Fibroblast of lung (primary cell): ENCODE measurements around the gene SLC25A24. TPM values are rescaled to one million over a fixed set of nuclear protein-coding genes. Genes with fewer than 3 reads are reported as not detected.
"Not testable (repeated sequence)": the region's sequence is repeated elsewhere in the genome, so short reads cannot be mapped to it uniquely, and the experiment has no call there.

ENCODE experiments used
- DNase-seq, 2 donors: peaks; one replicate each; pipeline versions ENCODE4 v3.0.0 to v3.0.0-alpha.2; 2010; ENCODE audit warnings: low read depth in 2 of 2
- H2AFZ ChIP-seq: 2 replicates; pipeline ENCODE4 v1.5.1; 2012; ENCODE audit warnings: low read length, control low read depth, inconsistent platforms
- H3K27ac ChIP-seq: 2 replicates; pipeline ENCODE4 v1.5.1; 2011; ENCODE audit warnings: low read length, control low read depth; ENCODE audit not compliant: insufficient read depth
- H3K27me3 ChIP-seq: 2 replicates; pipeline ENCODE4 v1.5.1; 2011; ENCODE audit warnings: mild to moderate bottlenecking, low read length; ENCODE audit not compliant: control insufficient read depth, insufficient read depth
- H3K36me3 ChIP-seq: 2 replicates; pipeline ENCODE4 v1.5.1; 2011; ENCODE audit warnings: low read length; ENCODE audit not compliant: control insufficient read depth, insufficient read depth
- H3K4me1 ChIP-seq: 2 replicates; pipeline ENCODE4 v1.5.1; 2011; ENCODE audit warnings: low read length; ENCODE audit not compliant: control insufficient read depth, insufficient read depth; ENCODE audit errors: extremely low read depth
- H3K4me2 ChIP-seq: 2 replicates; pipeline ENCODE4 v1.5.1; 2011; ENCODE audit warnings: low read length, control low read depth; ENCODE audit not compliant: insufficient read depth; ENCODE audit errors: extremely low read depth
- H3K4me3 ChIP-seq, 4 experiments: fragments of 200-600 bp in 1 of 4; sonication (generic) in 1 of 4; replicated peaks in 1 of 4; 2 replicates each; pipeline ENCODE4 v1.5.1; 2011 to 2016; ENCODE audit warnings: low read length in 4 of 4, low read depth in 3 of 4, mild to moderate bottlenecking in 3 of 4, control low read depth in 2 of 4, inconsistent platforms in 1 of 4, mixed read lengths in 1 of 4; ENCODE audit not compliant: insufficient read depth in 1 of 4; ENCODE audit errors: control extremely low read depth in 1 of 4
- H3K79me2 ChIP-seq: 2 replicates; pipeline ENCODE4 v1.5.1; 2012; ENCODE audit warnings: mild to moderate bottlenecking, low read length, inconsistent platforms; ENCODE audit not compliant: control insufficient read depth, insufficient read depth
- H3K9ac ChIP-seq: 2 replicates; pipeline ENCODE4 v1.5.1; 2011; ENCODE audit warnings: mild to moderate bottlenecking, low read length, control low read depth; ENCODE audit not compliant: insufficient read depth
- H3K9me3 ChIP-seq: 2 replicates; pipeline ENCODE4 v1.5.1; 2012; ENCODE audit warnings: low read depth, low read length; ENCODE audit not compliant: control insufficient read depth, insufficient read depth
- H4K20me1 ChIP-seq: 2 replicates; pipeline ENCODE4 v1.5.1; 2011; ENCODE audit warnings: low read length; ENCODE audit not compliant: control insufficient read depth, insufficient read depth; ENCODE audit errors: extremely low read depth
- EZH2 ChIP-seq: IDR thresholded peaks from 2 replicates; pipeline ENCODE4 v1.5.1; 2012; ENCODE audit warnings: low read length, control low read depth, mild to moderate bottlenecking; ENCODE audit errors: missing control alignments
- polyA plus RNA-seq, 2 donors: library from polyadenylated mRNA; depleted of rRNA in 1 of 2; stranded (reverse) in 1 of 2; unstranded in 1 of 2; fragments of >200 nt; gene quantifications; 2 replicates each; pipeline ENCODE4 v1.2.1, GENCODE V29; 2011 to 2012; ENCODE audit warnings: missing spikeins in 1 of 2
- total RNA-seq: library from RNA; depleted of rRNA; stranded (reverse); fragments of >200 nt; gene quantifications from 2 replicates; pipeline ENCODE4 v1.2.1, GENCODE V29; 2014
- TF ChIP-seq, protein P1 (sequence below), 2 donors: IDR thresholded peaks in 1 of 2; conservative IDR thresholded peaks in 1 of 2; 1 replicate in 1 of 2; 2 replicates in 1 of 2; pipeline ENCODE4 v1.5.1; 2011 to 2012; ENCODE audit warnings: low read length in 2 of 2, control low read depth in 1 of 2, inconsistent platforms in 1 of 2, low read depth in 1 of 2, mild to moderate bottlenecking in 1 of 2

Gene SLC25A24
- total and polyA plus RNA-seq, 2 donors (not counting 1 experiment from before 2014, with no cell fraction given) = 51.2 to 51.6 TPM

- H2AFZ ChIP-seq, H3K9me3 ChIP-seq, H3K27ac ChIP-seq, H3K4me3 ChIP-seq, H3K36me3 ChIP-seq, H3K4me1 ChIP-seq, H3K79me2 ChIP-seq, H3K4me2 ChIP-seq, H3K9ac ChIP-seq, H4K20me1 ChIP-seq: not testable (repeated sequence)
- H3K27me3 ChIP-seq = peaks cover 13% of the 10 kb centered on the region
- TF ChIP-seq, protein P1, sequence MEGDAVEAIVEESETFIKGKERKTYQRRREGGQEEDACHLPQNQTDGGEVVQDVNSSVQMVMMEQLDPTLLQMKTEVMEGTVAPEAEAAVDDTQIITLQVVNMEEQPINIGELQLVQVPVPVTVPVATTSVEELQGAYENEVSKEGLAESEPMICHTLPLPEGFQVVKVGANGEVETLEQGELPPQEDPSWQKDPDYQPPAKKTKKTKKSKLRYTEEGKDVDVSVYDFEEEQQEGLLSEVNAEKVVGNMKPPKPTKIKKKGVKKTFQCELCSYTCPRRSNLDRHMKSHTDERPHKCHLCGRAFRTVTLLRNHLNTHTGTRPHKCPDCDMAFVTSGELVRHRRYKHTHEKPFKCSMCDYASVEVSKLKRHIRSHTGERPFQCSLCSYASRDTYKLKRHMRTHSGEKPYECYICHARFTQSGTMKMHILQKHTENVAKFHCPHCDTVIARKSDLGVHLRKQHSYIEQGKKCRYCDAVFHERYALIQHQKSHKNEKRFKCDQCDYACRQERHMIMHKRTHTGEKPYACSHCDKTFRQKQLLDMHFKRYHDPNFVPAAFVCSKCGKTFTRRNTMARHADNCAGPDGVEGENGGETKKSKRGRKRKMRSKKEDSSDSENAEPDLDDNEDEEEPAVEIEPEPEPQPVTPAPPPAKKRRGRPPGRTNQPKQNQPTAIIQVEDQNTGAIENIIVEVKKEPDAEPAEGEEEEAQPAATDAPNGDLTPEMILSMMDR (conservative IDR thresholded peaks at IDR 0.05 in 1 of 2, IDR thresholded peaks at IDR 0.05 in 1 of 2; ENCODE audit: low read depth in 1 of 2, low read length in 2 of 2) = peak; percentile 35 to 39
- peak in 1 of 2 donors; percentile 23 for DNase-seq
Measured at GRCh38 chr1:108214641-108215465, 14.7 kb upstream of the SLC25A24 start.

GRCh38 chr1:108211014-108211413 lies 10.9 kb upstream of the SLC25A24 start:
- H3K4me1 ChIP-seq = no peaks in the 10 kb centered on the region
- no peak overlapping the region for H3K4me3 ChIP-seq
- no peaks in the 10 kb centered on the region for H3K79me2 ChIP-seq
- no peak for TF ChIP-seq EZH2
- TF ChIP-seq, protein P1 (conservative IDR thresholded peaks at IDR 0.05 in 1 of 2, IDR thresholded peaks at IDR 0.05 in 1 of 2; ENCODE audit: low read depth in 1 of 2, low read length in 2 of 2) = no peak
- H3K36me3 ChIP-seq = no peaks in the 10 kb centered on the region
- H4K20me1 ChIP-seq = no peaks in the 10 kb centered on the region
- H3K9me3 ChIP-seq = no peaks in the 10 kb centered on the region
- H2AFZ ChIP-seq = no peak overlapping the region
- no peak for DNase-seq
- no peak overlapping the region for H3K27ac ChIP-seq
- peaks cover 17% of the 10 kb centered on the region for H3K27me3 ChIP-seq
- H3K4me2 ChIP-seq = no peak overlapping the region
- no peak overlapping the region for H3K9ac ChIP-seq

GRCh38 chr1:108209456-108210108 lies 9.4 kb upstream of the SLC25A24 start:
- Histone ChIP-seq H3K27me3 (peaks cover 17% of the 10 kb centered on the region), H3K4me1 (no peaks in the 10 kb centered on the region), H2AFZ (no peak overlapping the region), H3K9me3 (no peaks in the 10 kb centered on the region), H3K4me3 (no peak overlapping the region), H3K4me2 (no peak overlapping the region), H3K36me3 (no peaks in the 10 kb centered on the region), H4K20me1 (no peaks in the 10 kb centered on the region), H3K27ac (no peak overlapping the region), H3K79me2 (no peaks in the 10 kb centered on the region), H3K9ac (no peak overlapping the region)
- DNase-seq = no peak
- TF ChIP-seq EZH2 = no peak
- TF ChIP-seq, protein P1 (conservative IDR thresholded peaks at IDR 0.05 in 1 of 2, IDR thresholded peaks at IDR 0.05 in 1 of 2; ENCODE audit: low read depth in 1 of 2, low read length in 2 of 2) = no peak
